IPS-15b (cell line): Measurements from ENCODE around the gene SRGAP2C.
"Not testable (repeated sequence)": the region's sequence is repeated elsewhere in the genome, so short reads cannot be mapped to it uniquely, and the experiment has no call there.

ENCODE experiments used
- H3K27me3 ChIP-seq: one replicate; pipeline ENCODE4 v1.6.1; 2013; ENCODE audit warnings: low read length; ENCODE audit not compliant: control insufficient read depth, insufficient read depth
- H3K36me3 ChIP-seq: one replicate; pipeline ENCODE4 v1.6.1; 2013; ENCODE audit warnings: low read length; ENCODE audit not compliant: control insufficient read depth, insufficient read depth
- H3K4me1 ChIP-seq: one replicate; pipeline ENCODE4 v1.6.1; 2013; ENCODE audit warnings: mild to moderate bottlenecking, low read length; ENCODE audit not compliant: control insufficient read depth, insufficient read depth
- H3K4me3 ChIP-seq: one replicate; pipeline ENCODE4 v1.5.1; 2013; ENCODE audit warnings: low read depth, low read length
- H3K9ac ChIP-seq: one replicate; pipeline ENCODE4 v1.6.1; 2013; ENCODE audit warnings: low read depth, mild to moderate bottlenecking, low read length
- H3K9me3 ChIP-seq: one replicate; pipeline ENCODE4 v1.6.1; 2013; ENCODE audit warnings: mild to moderate bottlenecking, low read length; ENCODE audit not compliant: control insufficient read depth, insufficient read depth

Gene SRGAP2C

DNA sequence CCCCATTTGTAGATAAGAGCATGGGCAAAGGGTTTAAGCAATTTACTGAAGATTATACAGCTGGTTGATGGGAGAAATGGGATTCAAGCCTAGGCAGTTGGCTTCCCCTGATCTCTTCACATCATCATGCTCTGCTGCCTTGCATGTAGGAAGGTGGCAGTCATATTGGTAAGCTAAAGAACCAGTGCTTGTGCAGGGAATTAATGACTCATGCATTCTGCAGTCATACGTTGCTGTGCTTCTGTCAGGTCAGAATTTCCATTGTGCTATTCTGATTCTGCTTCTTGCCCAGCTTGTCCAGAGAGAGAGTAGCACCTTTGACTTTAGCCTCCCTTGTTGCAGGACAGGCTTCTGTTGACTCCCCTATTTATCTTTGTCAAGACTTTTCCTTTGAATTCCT, 153.2 kb downstream of the SRGAP2C start:
- not testable (repeated sequence) for H3K9ac ChIP-seq, H3K9me3 ChIP-seq, H3K36me3 ChIP-seq, H3K27me3 ChIP-seq, H3K4me1 ChIP-seq, H3K4me3 ChIP-seq

GRCh38 chr1:121339611-121340010, 154.8 kb downstream of the SRGAP2C start:
- not testable (repeated sequence) for H3K9ac ChIP-seq, H3K4me3 ChIP-seq, H3K4me1 ChIP-seq, H3K36me3 ChIP-seq, H3K27me3 ChIP-seq, H3K9me3 ChIP-seq

- H3K27me3 ChIP-seq, H3K4me3 ChIP-seq, H3K9me3 ChIP-seq, H3K9ac ChIP-seq, H3K36me3 ChIP-seq, H3K4me1 ChIP-seq: not testable (repeated sequence)
Observed at GRCh38 chr1:121343311-121343906, 158.6 kb downstream of the SRGAP2C start.

DNA sequence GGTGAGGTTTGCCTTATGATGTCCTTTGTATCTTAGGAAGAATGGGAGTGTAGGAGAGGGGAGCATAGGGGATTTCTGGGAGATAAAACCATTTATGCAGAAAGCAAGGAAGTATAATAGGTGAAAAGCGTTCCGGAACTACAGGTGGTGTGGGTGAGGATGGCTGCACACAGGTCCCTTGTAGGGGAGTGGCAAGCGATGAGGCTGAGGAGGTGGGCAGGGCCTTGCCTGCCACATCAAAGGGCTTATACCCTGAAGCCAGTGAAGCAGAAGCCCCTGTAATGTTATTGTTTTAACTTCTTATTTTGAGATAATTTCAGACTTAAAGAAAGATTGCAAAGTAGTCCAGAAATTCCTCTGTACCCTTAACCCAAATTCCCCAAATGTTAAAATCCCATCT, 159.6 kb downstream of the SRGAP2C start:
- not testable (repeated sequence) for H3K9me3 ChIP-seq, H3K36me3 ChIP-seq, H3K27me3 ChIP-seq, H3K4me1 ChIP-seq, H3K9ac ChIP-seq, H3K4me3 ChIP-seq

GRCh38 chr1:121346654-121347053, 161.9 kb downstream of the SRGAP2C start:
- not testable (repeated sequence) for H3K36me3 ChIP-seq, H3K27me3 ChIP-seq, H3K9me3 ChIP-seq, H3K4me1 ChIP-seq, H3K9ac ChIP-seq, H3K4me3 ChIP-seq

- H3K9me3 ChIP-seq, H3K9ac ChIP-seq, H3K4me1 ChIP-seq, H3K4me3 ChIP-seq, H3K27me3 ChIP-seq, H3K36me3 ChIP-seq: not testable (repeated sequence)
Observed at GRCh38 chr1:121347476-121347875, 162.7 kb downstream of the SRGAP2C start.

- H3K27me3 ChIP-seq, H3K36me3 ChIP-seq, H3K9me3 ChIP-seq, H3K4me1 ChIP-seq, H3K4me3 ChIP-seq, H3K9ac ChIP-seq: not testable (repeated sequence)
Observed at GRCh38 chr1:121348115-121348514, 163.3 kb downstream of the SRGAP2C start.

- not testable (repeated sequence) for H3K9ac ChIP-seq, H3K36me3 ChIP-seq, H3K4me3 ChIP-seq, H3K9me3 ChIP-seq, H3K4me1 ChIP-seq, H3K27me3 ChIP-seq
Observed at GRCh38 chr1:121349332-121349967, 164.7 kb downstream of the SRGAP2C start.

GRCh38 chr1:121355711-121356420, 171.1 kb downstream of the SRGAP2C start:
- H3K36me3 ChIP-seq, H3K27me3 ChIP-seq, H3K4me3 ChIP-seq, H3K9ac ChIP-seq, H3K9me3 ChIP-seq, H3K4me1 ChIP-seq: not testable (repeated sequence)

DNA sequence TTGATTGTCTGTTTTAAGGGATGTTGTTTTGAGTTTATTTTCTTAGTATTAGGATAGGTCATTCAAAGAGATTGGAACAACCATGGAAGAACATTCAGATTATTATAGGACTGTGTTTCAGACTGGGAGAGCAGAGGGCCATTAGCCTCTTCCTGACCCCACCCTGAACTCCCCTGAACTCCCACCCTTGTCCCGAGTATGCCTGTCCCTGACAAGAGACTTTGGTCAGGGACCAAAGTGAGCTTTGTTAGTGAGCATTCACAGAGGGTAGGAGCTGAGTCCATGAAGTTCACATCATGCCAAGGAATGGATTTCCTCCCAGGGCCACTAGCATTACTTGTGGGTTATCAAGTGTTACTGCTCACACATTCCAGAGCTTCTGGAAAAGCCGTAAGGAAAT, 172.0 kb downstream of the SRGAP2C start:
- not testable (repeated sequence) for H3K9ac ChIP-seq, H3K27me3 ChIP-seq, H3K9me3 ChIP-seq, H3K36me3 ChIP-seq, H3K4me1 ChIP-seq, H3K4me3 ChIP-seq

- H3K9me3 ChIP-seq, H3K4me1 ChIP-seq, H3K36me3 ChIP-seq, H3K4me3 ChIP-seq, H3K9ac ChIP-seq, H3K27me3 ChIP-seq: not testable (repeated sequence)
Observed at GRCh38 chr1:121360531-121360930, 175.8 kb downstream of the SRGAP2C start.

DNA sequence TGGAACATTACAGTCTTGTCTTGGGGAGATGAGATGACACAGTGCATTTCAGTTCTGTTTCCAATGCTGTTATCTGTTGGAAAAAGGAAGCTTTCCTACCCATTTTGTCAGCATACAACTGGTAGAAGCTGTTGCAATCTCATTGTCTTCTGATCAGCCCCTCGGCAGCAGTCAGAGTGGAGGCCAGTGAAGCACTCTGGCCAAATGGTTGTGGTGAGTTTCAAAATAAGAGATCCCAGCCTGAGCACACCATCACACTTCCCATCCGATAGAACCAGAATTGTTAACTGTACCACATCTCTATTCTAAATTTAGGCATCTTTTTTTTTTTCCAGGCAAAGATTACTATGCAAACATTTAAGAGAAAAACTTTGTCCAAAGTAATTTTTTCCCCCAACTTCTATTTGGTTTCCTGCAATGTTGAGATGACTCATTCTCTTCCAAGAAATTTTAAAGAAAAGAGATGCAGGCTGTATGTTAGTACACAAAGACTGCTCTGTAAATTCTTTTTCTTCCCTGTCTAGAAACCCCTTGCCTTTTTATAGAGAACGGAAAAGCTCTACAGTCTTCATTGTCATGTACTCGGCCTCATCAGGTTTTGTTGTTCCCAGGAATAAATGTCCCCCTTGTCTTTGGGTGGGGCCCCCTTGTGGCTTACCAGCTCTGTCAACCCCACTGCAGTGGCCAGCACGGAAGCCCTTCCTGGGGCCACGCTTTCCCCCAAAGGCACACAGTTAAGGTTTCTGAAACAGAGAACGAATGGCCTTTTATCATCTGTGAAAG, 176.9 kb downstream of the SRGAP2C start:
- H3K4me3 ChIP-seq, H3K36me3 ChIP-seq, H3K9me3 ChIP-seq, H3K9ac ChIP-seq, H3K27me3 ChIP-seq, H3K4me1 ChIP-seq: not testable (repeated sequence)
